BJ (cell line): ENCODE results near the gene VTI1A. TPM values are rescaled to one million over a fixed set of nuclear protein-coding genes. Genes with fewer than 3 reads are reported as not detected.

Experiments used
- CTCF ChIA-PET: fragments of 350-600 bp; formaldehyde crosslinking; extraction: SDS; loops from one replicate; lab custom pipeline; 2021; ENCODE audit warnings: antibody characterized with exemption, inconsistent platforms; lab: Yijun Ruan, JAX
- POLR2A ChIA-PET: fragments of 300-600 bp; sonication (Branson Sonifier 250); formaldehyde crosslinking; extraction: SDS; loops from one replicate; lab custom pipeline; 2021; ENCODE audit warnings: antibody characterized with exemption; lab: Charles Lee
- DNase-seq: peaks from one replicate; pipeline ENCODE4 v3.0.0-alpha.2; 2011; ENCODE audit warnings: low read depth
- H3K27me3 ChIP-seq: 2 replicates; pipeline ENCODE4 v1.6.0; 2011; ENCODE audit warnings: low read length; ENCODE audit not compliant: control insufficient read depth, insufficient read depth
- H3K36me3 ChIP-seq: 2 replicates; pipeline ENCODE4 v1.5.1; 2011; ENCODE audit warnings: low read length; ENCODE audit not compliant: control insufficient read depth, insufficient read depth
- H3K4me3 ChIP-seq: 2 replicates; pipeline ENCODE4 v1.5.1; 2011; ENCODE audit warnings: low read depth, mild to moderate bottlenecking, control low read depth, low read length
- CTCF ChIP-seq: IDR thresholded peaks from 2 replicates; pipeline ENCODE4 v1.5.1; 2011; ENCODE audit warnings: low read depth, mild to moderate bottlenecking, control low read depth, inconsistent platforms, low read length, moderate library complexity; ENCODE audit not compliant: insufficient read depth
- polyA plus RNA-seq: library from polyadenylated mRNA; depleted of rRNA; stranded (reverse); fragments of >200 nt; gene quantifications from 2 replicates; pipeline ENCODE4 v1.2.3, GENCODE V29; 2011

The VTI1A gene
- polyA plus RNA-seq, 1 experiment: 13.4 TPM

GRCh38 chr10:112644265-112644645, 197.2 kb downstream of the VTI1A start:
- ChIA-PET CTCF (no interaction called here), POLR2A (no interaction called here)
- H3K27me3 ChIP-seq: no peaks in the 10 kb centered on the region

GRCh38 chr10:112649006-112649821, 202.2 kb downstream of the VTI1A start:
- H3K4me3 ChIP-seq: no peak overlapping the region
- H3K36me3 ChIP-seq: no peaks in the 10 kb centered on the region
- peak; percentile 16 for DNase-seq
- ChIA-PET CTCF (interaction anchor here (1.0 kb wide), 1 partner anchor 14 kb away, joined by 3 read pairs; no protein-coding TSS in a partner anchor), POLR2A (interaction anchor here (0.7 kb wide), 1 partner anchor 455 kb away, joined by 3 read pairs; no protein-coding TSS in a partner anchor)
- no peak for TF ChIP-seq CTCF
- H3K27me3 ChIP-seq: no peaks in the 10 kb centered on the region

More at GRCh38 chr10:112644265-112644645, 197.2 kb downstream of the VTI1A start:
- no peak for TF ChIP-seq CTCF
- Histone ChIP-seq H3K36me3 (no peaks in the 10 kb centered on the region), H3K4me3 (no peak overlapping the region)
- DNase-seq: no peak

- ChIA-PET CTCF (interaction anchor here (1.5 kb wide), 1 partner anchor 15 kb away, joined by 5 read pairs; no protein-coding TSS in a partner anchor), POLR2A (interaction anchor here (0.7 kb wide), 1 partner anchor 454 kb away, joined by 3 read pairs; no protein-coding TSS in a partner anchor)
- Histone ChIP-seq H3K4me3 (no peak overlapping the region), H3K36me3 (no peaks in the 10 kb centered on the region), H3K27me3 (no peaks in the 10 kb centered on the region)
- no peak for DNase-seq
- TF ChIP-seq CTCF: no peak
Measured at GRCh38 chr10:112649822-112650152, 202.8 kb downstream of the VTI1A start.

GRCh38 chr10:112650588-112651030, 203.6 kb downstream of the VTI1A start:
- TF ChIP-seq CTCF: no peak
- POLR2A ChIA-PET: no interaction called here
- no peak overlapping the region for H3K4me3 ChIP-seq
- no peaks in the 10 kb centered on the region for H3K27me3 ChIP-seq
- no peaks in the 10 kb centered on the region for H3K36me3 ChIP-seq
- no peak for DNase-seq
- CTCF ChIA-PET: interaction anchor here (1.5 kb wide), 1 partner anchor 14 kb away, joined by 5 read pairs; no protein-coding TSS in a partner anchor

- Histone ChIP-seq H3K27me3 (no peaks in the 10 kb centered on the region), H3K4me3 (no peak overlapping the region), H3K36me3 (no peaks in the 10 kb centered on the region)
- ChIA-PET POLR2A (no interaction called here), CTCF (no interaction called here)
- DNase-seq: no peak
- TF ChIP-seq CTCF: no peak
Measured at GRCh38 chr10:112653215-112653614, 206.2 kb downstream of the VTI1A start.
